Common myeloid progenitor, CD34-positive (primary cell): Measurements from ENCODE around the gene WWOX.

Experiments used
- CTCF ChIA-PET: fragments of 350-600 bp; sonication (Branson Sonifier 250); formaldehyde crosslinking; loops from one replicate; lab custom pipeline; 2021; ENCODE audit warnings: antibody characterized with exemption; lab: Charles Lee
- POLR2A ChIA-PET: fragments of 350-600 bp; sonication (Branson Sonifier 250); formaldehyde crosslinking; loops from one replicate; lab custom pipeline; 2021; ENCODE audit warnings: antibody characterized with exemption; lab: Charles Lee
- DNase-seq, 3 donors: peaks; one replicate each; pipeline versions ENCODE4 v3.0.0 to v3.0.0-alpha.2; 2013
- H3K27ac ChIP-seq, 2 experiments: 1 replicate in 1 of 2; 2 replicates in 1 of 2; pipeline ENCODE4 v1.7.0; 2013; ENCODE audit warnings: inconsistent platforms in 2 of 2, low read length in 2 of 2, mild to moderate bottlenecking in 2 of 2, low read depth in 1 of 2, moderate library complexity in 1 of 2; ENCODE audit not compliant: severe bottlenecking in 2 of 2, insufficient read depth in 1 of 2, poor library complexity in 1 of 2
- H3K27me3 ChIP-seq, 5 experiments: replicated peaks in 2 of 5; 1 replicate in 3 of 5; 2 replicates in 2 of 5; pipeline versions ENCODE4 v1.6.1 to v1.7.0; 2013; ENCODE audit warnings: low read length in 4 of 5, mild to moderate bottlenecking in 2 of 5, moderate library complexity in 2 of 5, inconsistent platforms in 1 of 5; ENCODE audit not compliant: insufficient read depth in 5 of 5, control insufficient read depth in 4 of 5
- H3K36me3 ChIP-seq, 4 experiments: 1 replicate in 2 of 4; 2 replicates in 2 of 4; pipeline versions ENCODE4 v1.6.1 to v1.7.0; 2013; ENCODE audit warnings: low read length in 3 of 4, control low read depth in 1 of 4, mild to moderate bottlenecking in 1 of 4; ENCODE audit not compliant: control insufficient read depth in 4 of 4, insufficient read depth in 4 of 4
- H3K4me1 ChIP-seq, 4 experiments: 1 replicate in 3 of 4; 2 replicates in 1 of 4; pipeline versions ENCODE4 v1.6.1 to v1.7.1; 2013; ENCODE audit warnings: low read length in 3 of 4, mild to moderate bottlenecking in 3 of 4, control low read depth in 1 of 4, inconsistent platforms in 1 of 4, moderate library complexity in 1 of 4; ENCODE audit not compliant: control insufficient read depth in 4 of 4, insufficient read depth in 4 of 4; ENCODE audit errors: control extremely low read depth in 1 of 4
- H3K4me3 ChIP-seq, 7 experiments: 1 replicate in 4 of 7; 2 replicates in 3 of 7; pipeline versions ENCODE4 v1.5.1 to v1.7.0; 2013; ENCODE audit warnings: mild to moderate bottlenecking in 7 of 7, low read length in 6 of 7, moderate library complexity in 6 of 7, inconsistent platforms in 2 of 7, low read depth in 2 of 7, control low read depth in 1 of 7; ENCODE audit not compliant: insufficient read depth in 4 of 7, control insufficient read depth in 1 of 7; ENCODE audit errors: extremely low read depth in 1 of 7
- H3K9me3 ChIP-seq, 5 experiments: 1 replicate in 4 of 5; 2 replicates in 1 of 5; pipeline versions ENCODE4 v1.6.1 to v1.7.1; 2013; ENCODE audit warnings: low read length in 4 of 5, mild to moderate bottlenecking in 2 of 5, inconsistent platforms in 1 of 5, low read depth in 1 of 5, moderate library complexity in 1 of 5; ENCODE audit not compliant: control insufficient read depth in 4 of 5, insufficient read depth in 2 of 5; ENCODE audit errors: control extremely low read depth in 1 of 5
- WGBS: methylation state at CpG from one replicate; pipeline ENCODE4 v1.1.5; 2013; ENCODE audit not compliant: insufficient coverage; 5-methylcytosine and 5-hydroxymethylcytosine counted together

Gene WWOX

DNA sequence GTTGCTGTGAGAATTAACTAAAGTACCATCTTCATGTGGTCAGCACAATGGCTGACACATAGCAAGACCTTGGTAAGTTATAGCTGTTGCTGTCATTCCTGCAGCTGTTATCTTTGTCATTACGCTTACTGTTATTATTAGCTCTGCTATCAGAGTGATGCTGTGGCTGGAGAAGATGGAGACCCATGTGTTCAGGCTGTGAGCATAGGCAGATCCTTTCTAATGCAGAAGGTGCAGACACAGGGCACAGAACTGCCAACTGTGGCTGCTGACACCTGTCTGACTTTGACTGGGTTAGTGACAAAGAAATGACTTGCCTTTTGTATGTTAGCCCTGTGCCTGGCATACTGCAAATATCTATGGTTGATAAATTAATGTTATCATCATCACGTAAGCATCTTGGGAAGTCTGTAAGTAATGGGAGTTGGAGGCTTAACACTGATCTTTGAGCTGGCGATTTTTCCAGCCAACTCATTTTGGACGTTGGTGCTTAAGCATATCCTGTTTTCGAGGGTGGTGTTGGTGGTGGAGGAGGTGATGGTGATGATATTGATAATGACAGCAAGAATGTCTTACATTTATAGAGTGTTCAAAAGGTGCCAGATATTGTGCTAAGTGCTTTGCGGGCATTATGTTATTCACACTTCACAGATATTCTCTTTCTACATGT lies 695.3 kb downstream of the WWOX start:
- Histone ChIP-seq H3K27me3 (no peaks in the 10 kb centered on the region), H3K27ac (no peak overlapping the region), H3K4me3 (no peak overlapping the region), H3K9me3 (no peaks in the 10 kb centered on the region), H3K4me1 (no peaks in the 10 kb centered on the region), H3K36me3 (no peaks in the 10 kb centered on the region)
- no peak for DNase-seq
- POLR2A ChIA-PET, result no interaction called here
- WGBS, result 93% methylated on average over 3 of the region's 6 CpGs
- CTCF ChIA-PET, result no interaction called here

- Histone ChIP-seq H3K4me3 (no peak overlapping the region), H3K27ac (no peak overlapping the region), H3K9me3 (no peaks in the 10 kb centered on the region), H3K36me3 (no peaks in the 10 kb centered on the region), H3K4me1 (no peaks in the 10 kb centered on the region), H3K27me3 (no peaks in the 10 kb centered on the region)
- POLR2A ChIA-PET, result no interaction called here
- WGBS, result no CpG with 5 or more reads among the region's 1 CpG
- CTCF ChIA-PET, result no interaction called here
- no peak for DNase-seq
These were observed 696.0 kb downstream of the WWOX start for GRCh38 chr16:78795433-78795832.

- WGBS, result 100% methylated on average over 1 of the region's 3 CpGs
- Histone ChIP-seq H3K4me1 (no peaks in the 10 kb centered on the region), H3K27me3 (no peaks in the 10 kb centered on the region), H3K4me3 (no peak overlapping the region), H3K9me3 (no peaks in the 10 kb centered on the region), H3K36me3 (no peaks in the 10 kb centered on the region), H3K27ac (no peak overlapping the region)
- ChIA-PET CTCF (no interaction called here), POLR2A (no interaction called here)
- DNase-seq, result peak; percentile 34 to 63 (median 57)
These were observed 696.9 kb downstream of the WWOX start for GRCh38 chr16:78796221-78796866.

DNA sequence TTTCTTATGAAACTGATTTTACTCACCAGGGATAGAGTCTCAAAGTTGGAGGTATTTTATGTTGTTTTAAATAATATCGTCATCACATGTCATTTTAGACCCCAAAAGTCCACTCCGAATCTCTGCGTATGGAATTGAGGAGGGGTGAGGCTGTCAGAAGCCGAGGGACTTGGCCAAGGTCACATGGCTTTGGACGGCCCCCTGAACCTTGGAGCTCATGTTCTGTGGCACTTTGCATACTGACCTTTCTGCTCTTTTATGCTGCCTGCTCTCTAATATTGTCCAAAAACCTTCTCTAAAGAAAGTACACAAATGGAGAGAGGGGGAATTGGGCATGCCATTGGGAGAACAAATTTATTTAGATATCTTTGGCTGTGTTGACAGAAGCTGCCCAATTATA lies 700.0 kb downstream of the WWOX start:
- Histone ChIP-seq H3K4me3 (no peak overlapping the region), H3K9me3 (no peaks in the 10 kb centered on the region), H3K4me1 (no peaks in the 10 kb centered on the region), H3K27me3 (no peaks in the 10 kb centered on the region), H3K27ac (no peak overlapping the region), H3K36me3 (no peaks in the 10 kb centered on the region)
- ChIA-PET POLR2A (interaction anchor here (0.7 kb wide), 1 partner anchor 147 kb away, joined by 3 read pairs; no protein-coding TSS in a partner anchor), CTCF (interaction anchor here (1.6 kb wide), 1 partner anchor 29 kb away, joined by 4 read pairs; no protein-coding TSS in a partner anchor)
- WGBS, result 100% methylated on average over 2 of the region's 5 CpGs
- DNase-seq, result no peak

DNA sequence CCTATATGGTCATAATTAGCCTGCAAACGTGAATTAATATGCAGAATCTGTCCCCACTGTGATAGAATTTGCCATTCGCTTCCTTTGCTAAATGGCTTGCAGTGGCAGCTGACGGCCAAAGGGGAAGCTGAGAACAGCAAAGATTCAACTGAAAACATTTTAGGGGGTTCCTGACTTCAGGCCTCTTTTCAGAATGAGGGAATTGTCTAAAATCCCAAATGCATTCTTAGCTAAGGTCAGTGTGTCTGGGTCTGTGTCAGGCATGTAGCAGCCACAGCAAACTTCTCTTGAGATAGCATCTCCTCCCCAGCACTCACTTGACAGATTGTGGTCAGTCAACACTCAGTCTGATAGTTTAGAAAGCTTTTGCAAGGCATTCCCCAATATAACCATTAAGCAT lies 701.1 kb downstream of the WWOX start:
- H3K4me1 ChIP-seq, result no peaks in the 10 kb centered on the region
- POLR2A ChIA-PET, result interaction anchor here (0.6 kb wide), 1 partner anchor 204 kb away, joined by 4 read pairs; no protein-coding TSS in a partner anchor
- H3K36me3 ChIP-seq, result no peaks in the 10 kb centered on the region
- H3K9me3 ChIP-seq, result no peaks in the 10 kb centered on the region
- peak in 1 of 3 donors; percentile 23 for DNase-seq
- CTCF ChIA-PET, result interaction anchor here (1.6 to 2.1 kb wide), 2 partner anchors 9 to 30 kb away, joined by 4 to 8 read pairs; no protein-coding TSS in a partner anchor
- H3K27me3 ChIP-seq, result no peaks in the 10 kb centered on the region
- 53% methylated on average over 3 of the region's 3 CpGs for WGBS
- H3K27ac ChIP-seq, result no peak overlapping the region
- H3K4me3 ChIP-seq, result no peak overlapping the region

DNA sequence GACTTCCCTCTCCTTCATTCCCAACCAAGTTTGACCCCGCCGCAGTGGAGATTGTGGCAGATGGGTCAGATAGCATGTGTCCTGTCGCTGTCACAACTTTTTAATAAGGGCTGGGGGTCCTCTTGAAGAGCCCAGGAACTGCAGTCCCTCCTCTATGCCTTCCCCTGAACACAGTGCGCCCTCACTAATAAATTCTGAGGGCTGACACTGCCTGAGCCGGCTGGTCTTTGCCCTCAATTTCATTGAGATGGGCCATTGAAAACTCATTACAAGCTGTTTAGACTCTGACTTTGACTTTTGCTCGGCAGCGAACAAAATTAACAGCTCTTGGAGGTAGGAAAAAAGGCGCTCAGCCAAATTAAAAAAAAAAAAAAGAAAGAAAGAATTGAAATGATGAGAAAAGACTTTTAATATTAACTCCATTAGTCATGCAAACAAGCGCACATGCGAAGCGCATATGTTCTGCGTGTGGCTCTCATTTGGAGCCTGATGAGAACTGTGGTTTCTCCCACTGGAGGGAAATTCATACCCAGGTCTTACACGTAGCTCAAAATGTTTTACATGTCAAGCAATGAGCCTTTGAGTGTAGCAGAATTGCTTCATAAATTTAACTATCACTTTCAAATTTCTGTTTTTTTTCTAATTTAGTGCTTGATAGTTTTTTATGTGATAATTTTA lies 704.7 kb downstream of the WWOX start:
- peaks cover 0 to under 1% (median 0%) of the 10 kb centered on the region in 4 experiments for H3K4me1 ChIP-seq
- ChIA-PET POLR2A (no interaction called here), CTCF (no interaction called here)
- H3K27me3 ChIP-seq, result no peaks in the 10 kb centered on the region
- no peak for DNase-seq
- no peak overlapping the region for H3K4me3 ChIP-seq
- WGBS, result 96% methylated on average over 7 of the region's 13 CpGs
- no peaks in the 10 kb centered on the region for H3K36me3 ChIP-seq
- peaks cover 0 to 3% (median 0%) of the 10 kb centered on the region in 5 experiments for H3K9me3 ChIP-seq
- H3K27ac ChIP-seq, result no peak overlapping the region
